Stimulated activated CD4-positive, alpha-beta T cell treated with anti-CD3 and anti-CD28 coated beads, Interleukin-4, amount 100 ng/mL, for 4 hours (primary cell): ENCODE measurements around the gene ITGA7.

Experiments used
- DNase-seq, 2 experiments: peaks; one replicate each; pipeline ENCODE4 v3.0.0-alpha.2; 2020

Gene ITGA7

GRCh38 chr12:55717011-55718007 lies 9.6 kb upstream of the ITGA7 start:
- DNase-seq = no peak

- DNase-seq = no peak
These were observed 8.9 kb upstream of the ITGA7 start for GRCh38 chr12:55716582-55716957.

- DNase-seq = peak; percentile 87 to 93
These were observed 8.3 kb upstream of the ITGA7 start, which contains the start of gene BLOC1S1 for GRCh38 chr12:55715833-55716581. TSS of gene BLOC1S1 (plus strand) at chr12:55716046. CDS start at chr12:55716052, 6 bp downstream.

- DNase-seq = no peak
These were observed 7.6 kb upstream of the ITGA7 start for GRCh38 chr12:55715169-55715764.

GRCh38 chr12:55713721-55714120 lies 6.0 kb upstream of the ITGA7 start:
- no peak for DNase-seq

GRCh38 chr12:55712700-55713415 lies 5.2 kb upstream of the ITGA7 start:
- no peak for DNase-seq

GRCh38 chr12:55711786-55712553 lies 4.3 kb upstream of the ITGA7 start:
- no peak for DNase-seq

GRCh38 chr12:55708695-55709233 lies 1.1 kb upstream of the ITGA7 start:
- DNase-seq = no peak

- no peak for DNase-seq
These were observed 459 bp downstream of the ITGA7 start for GRCh38 chr12:55707219-55707671.

GRCh38 chr12:55706568-55707218 lies 1.0 kb downstream of the ITGA7 start:
- DNase-seq = no peak

GRCh38 chr12:55705782-55706402 lies 1.8 kb downstream of the ITGA7 start:
- DNase-seq = no peak

GRCh38 chr12:55704824-55705718 lies 2.6 kb downstream of the ITGA7 start:
- DNase-seq = no peak

- DNase-seq = no peak
These were observed 3.6 kb downstream of the ITGA7 start for GRCh38 chr12:55703901-55704761.

- DNase-seq = no peak
These were observed 4.4 kb downstream of the ITGA7 start for GRCh38 chr12:55703288-55703687.

- no peak for DNase-seq
These were observed 4.8 kb downstream of the ITGA7 start for GRCh38 chr12:55702861-55703260.

GRCh38 chr12:55700255-55701018 lies 7.3 kb downstream of the ITGA7 start:
- no peak for DNase-seq

- no peak for DNase-seq
These were observed 8.1 kb downstream of the ITGA7 start for GRCh38 chr12:55699471-55700055.
